ENCODE measurements around the gene DNM2.
"Not testable (repeated sequence)": the region's sequence is repeated elsewhere in the genome, so short reads cannot be mapped to it uniquely, and the experiment has no call there.

Gene DNM2

DNA sequence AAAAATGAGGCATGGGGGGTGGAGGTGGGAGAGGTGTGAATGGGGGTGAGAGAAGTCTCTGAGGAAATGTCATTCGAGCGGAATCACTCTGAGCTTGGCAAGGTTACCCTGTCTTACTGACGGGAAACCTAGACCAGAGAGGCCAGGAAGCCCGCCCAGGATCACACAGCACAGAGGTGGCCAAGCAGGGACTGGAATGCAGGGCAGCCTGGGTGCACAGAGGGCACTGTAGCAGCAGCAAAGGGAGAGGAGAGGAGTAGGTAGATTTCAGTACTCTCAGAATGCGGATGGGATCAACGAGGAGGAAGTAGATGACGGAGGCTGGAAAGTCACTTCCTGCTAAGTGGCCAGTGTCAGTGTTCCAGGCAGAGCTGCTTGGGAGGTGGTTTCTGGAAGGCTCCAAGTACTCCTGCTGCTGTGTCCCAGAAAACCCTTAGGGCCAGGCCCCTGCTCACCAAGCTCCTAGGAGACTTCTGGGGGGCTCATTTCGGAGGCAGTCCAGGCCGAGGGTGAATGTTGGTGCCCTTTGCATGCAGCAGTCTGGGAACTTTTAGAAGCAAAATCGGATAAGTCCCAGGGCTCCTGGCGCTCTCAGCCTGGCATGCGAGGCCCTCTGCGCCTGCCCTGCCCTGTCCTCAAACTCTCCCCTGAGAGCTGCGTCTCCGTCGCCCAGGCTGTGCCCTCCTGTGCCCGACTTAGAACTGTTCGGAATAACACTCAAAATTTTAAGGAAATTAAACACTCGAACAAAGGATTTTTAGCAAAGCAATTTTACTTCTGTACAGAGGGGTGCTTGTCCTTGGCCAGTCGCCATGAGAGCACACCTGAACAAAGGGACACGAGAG is 33.5 kb downstream of the DNM2 start:
- in situ Hi-C loops (cut with MboI; ENCODE audit: low sequenced_read_pairs) = no loop called here

DNA sequence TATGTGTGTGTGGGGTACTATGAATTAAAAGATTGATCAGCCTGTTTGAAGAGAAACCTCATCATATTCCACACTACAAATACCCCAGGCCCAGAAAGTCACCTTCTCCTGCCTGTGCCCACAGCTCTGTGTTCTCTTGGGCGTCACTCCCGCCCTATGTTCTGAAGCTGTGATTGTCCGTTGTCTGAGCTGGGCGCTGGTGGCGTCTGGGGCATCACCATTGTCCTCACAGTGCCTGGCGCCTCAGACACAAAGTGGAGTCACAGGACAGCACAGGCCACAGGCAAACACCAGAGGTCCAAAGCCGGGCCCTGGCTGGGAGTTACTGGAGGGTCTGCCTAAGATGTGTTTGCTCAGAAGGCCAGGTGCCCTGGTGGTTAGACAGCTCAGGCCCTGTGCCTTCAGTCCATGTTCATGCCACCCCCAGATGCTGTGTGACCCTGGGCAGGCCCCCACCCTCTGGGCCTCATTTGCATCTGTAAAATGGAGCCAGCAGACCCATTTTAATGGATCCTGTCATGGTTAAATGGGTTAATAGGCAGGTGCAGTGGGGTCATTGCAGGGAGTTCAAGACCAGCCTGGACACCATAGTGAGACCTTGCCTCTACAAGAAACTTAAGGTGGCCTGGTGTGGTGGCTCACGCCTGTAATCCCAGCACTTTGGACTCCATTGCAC is 34.5 kb downstream of the DNM2 start:
- in situ Hi-C loops (cut with MboI; ENCODE audit: low sequenced_read_pairs) = no loop called here

DNA sequence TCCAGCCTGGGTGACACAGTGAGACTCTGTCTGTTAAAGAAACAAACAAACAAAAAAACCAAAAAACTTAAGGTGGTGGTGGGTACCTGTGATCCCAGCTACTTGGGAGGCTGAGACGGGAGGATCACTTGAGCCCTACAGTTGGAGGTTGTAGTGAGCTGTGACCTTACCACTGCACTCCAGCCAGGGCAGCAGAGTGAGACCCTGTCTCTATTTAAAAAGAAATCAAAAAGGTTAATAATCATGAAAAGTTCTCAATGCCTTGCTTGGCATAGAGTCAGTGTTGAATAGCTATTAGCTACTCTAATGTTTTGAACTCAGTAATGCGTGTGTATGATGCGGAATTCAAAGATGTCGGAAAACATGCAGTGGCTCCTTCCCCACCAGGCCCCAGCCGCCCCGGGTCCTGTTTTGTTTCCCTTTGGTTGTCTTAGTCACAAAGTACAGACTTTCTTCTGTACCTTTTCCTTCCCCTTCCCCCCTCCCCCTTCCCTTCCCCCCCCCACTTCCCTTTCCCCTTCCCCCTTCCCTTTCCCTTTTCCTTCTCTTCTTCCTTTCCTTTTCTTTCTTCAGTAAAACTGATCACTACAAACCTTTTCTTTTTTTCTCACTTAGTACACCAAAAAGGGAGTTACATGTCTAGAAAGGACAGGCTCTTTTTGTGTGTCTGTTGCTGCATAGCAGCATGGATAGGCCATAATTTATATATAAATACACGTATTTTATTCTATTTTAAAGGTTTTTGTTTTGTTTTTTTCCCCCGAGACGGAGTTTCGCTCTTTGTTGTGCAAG is 35.2 kb downstream of the DNM2 start:
- in situ Hi-C loops (cut with MboI; ENCODE audit: low sequenced_read_pairs) = no loop called here

DNA sequence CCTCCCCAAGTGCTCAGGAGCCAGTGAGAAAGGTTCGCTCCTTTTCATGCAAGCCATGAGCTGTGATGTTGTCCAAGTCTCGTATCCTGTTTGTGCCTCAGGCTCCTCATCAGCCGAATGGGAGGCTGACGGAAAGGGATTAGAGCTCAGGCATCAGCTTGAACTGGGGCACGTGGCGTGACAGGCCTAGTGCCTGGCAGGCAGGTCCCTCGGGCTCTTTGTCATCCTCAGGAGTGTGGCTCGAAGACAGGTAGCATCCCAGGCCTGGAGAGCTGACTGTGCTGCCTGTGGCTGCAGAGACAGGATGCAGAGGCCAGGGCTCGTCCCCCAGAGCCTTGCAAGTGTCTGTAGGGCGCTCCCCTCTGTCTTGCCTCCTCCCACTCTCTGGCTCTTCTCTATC is 38.5 kb downstream of the DNM2 start:
- in situ Hi-C loops (cut with MboI; ENCODE audit: low sequenced_read_pairs) = no loop called here

DNA sequence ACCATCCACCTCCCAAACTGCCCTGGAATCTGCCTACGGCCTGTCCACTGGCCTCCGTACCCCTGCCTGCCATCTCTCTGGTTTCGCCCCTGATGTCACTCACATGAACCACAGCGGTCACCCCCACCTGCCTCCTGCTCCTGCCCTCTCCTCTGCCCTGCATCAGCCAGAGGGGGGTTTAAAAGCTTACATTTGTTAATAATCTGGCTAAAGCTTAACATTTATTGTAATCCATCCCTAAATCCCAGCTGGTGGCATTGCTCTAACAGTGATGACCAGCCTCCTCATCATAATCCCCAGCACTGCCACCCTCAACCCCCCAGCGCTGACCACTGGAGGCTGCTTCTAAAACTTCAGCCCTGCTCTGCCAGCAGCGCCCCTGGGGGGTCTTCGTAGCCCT is 38.9 kb downstream of the DNM2 start:
- in situ Hi-C loops (cut with MboI; ENCODE audit: low sequenced_read_pairs) = no loop called here

DNA sequence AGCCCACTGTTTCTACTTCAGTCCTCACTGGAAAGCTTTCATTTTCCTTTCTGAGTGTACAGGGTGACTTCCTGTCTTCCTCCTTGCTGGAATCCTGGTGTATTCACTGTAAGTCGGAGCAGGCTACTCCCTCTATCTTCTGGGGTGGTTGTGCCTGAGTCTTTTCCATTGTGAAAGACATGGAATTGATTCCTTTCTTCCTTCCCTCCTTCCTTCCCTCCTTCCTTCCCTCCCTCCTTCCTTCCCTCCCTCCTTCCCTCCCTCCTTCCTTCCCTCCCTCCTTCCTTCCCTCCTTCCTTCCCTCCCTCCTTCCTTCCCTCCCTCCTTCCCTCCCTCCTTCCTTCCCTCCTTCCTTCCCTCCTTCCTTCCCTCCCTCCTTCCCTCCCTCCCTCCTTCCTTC is 40.2 kb downstream of the DNM2 start:
- in situ Hi-C loops (cut with MboI; ENCODE audit: low sequenced_read_pairs) = not testable (repeated sequence)

DNA sequence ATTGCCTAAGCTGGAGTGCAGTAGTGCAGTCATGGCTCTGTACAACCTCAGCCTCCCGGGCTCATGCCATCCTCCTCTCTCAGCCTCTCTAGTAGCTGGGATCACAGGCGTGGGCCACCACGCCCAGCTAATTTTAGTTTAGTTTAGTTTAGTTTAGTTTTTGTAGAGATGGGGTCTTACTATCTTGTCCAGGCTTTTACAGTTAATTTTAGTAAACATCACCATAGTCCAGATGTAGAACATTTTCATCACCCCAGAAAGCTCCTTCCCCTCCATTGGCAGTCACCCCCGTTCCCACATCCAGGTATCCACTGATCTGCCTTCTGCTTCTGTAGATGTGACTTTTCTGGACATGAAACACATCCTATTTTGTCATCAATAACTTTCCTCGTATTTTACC is 41.1 kb downstream of the DNM2 start:
- in situ Hi-C loops (cut with MboI; ENCODE audit: low sequenced_read_pairs) = no loop called here

DNA sequence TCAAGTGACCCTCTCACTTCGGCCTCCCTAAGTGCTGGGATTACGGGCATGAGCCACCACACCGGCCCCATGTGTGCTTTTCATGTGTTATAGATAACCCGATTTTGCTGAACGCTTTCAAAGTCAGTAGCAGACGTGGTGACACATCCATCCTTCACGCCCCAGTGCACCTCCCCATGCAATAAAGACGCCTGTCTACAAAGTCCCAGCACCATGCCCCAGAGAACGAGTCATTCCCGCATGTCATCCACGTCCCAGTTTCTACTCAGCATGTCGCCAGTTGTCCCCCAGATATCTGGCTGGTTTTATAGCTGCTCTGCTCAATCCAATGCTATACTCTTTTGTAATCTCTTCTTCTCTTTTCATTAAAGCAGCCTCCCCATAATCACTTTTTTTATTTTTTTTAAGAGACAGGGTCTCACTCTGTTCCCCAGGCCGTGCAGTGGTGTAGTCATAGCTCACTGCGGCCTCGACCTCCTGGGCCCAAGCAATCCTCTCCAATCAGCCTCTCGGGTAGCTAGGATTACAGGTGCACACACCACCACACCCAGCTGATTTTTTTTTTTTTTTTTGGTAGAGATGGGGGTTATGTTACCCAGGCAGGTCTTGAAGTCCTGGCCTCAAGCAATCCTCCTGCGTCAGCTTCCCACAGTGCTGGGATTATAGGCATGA is 42.5 kb downstream of the DNM2 start:
- in situ Hi-C loops (cut with MboI; ENCODE audit: low sequenced_read_pairs) = no loop called here

DNA sequence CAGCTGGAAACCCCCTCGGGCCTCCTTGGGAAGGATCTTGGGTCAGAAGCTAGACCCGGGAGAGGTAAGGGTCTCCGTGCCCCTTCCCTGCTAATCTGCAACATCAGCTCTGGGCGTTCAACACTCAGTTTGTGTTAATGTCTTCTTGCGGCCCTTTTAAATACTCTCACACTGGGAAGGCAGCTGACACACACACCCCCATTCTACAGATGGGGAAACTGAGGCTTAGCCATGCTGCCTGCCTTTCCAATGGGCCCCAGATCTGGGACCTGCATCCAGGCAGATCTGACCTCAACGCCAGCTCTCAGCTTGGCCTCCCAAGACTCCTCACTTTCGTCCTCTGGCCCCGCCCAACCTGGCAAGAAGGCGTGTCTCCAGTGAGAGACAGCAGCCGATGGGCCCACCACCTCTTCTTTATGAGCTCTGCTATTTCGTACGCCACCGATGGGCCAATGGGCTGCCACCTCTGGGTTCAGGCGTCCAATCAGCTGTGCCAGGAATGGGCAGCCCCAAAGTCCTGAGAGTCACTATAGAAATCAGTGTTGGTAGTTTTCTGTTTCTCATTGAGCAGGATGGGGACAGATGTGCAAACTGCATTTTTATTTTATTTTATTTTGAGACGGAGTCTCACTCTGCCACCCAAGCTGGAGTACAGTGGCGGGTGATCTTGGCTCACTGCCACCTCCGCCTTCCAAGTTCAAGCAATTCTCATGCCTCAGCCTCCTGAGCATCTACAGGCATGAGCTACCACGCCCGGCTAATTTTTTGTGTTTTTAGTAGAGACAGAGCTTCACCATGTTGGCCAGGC is 43.8 kb downstream of the DNM2 start:
- in situ Hi-C loops (cut with MboI; ENCODE audit: low sequenced_read_pairs) = no loop called here

DNA sequence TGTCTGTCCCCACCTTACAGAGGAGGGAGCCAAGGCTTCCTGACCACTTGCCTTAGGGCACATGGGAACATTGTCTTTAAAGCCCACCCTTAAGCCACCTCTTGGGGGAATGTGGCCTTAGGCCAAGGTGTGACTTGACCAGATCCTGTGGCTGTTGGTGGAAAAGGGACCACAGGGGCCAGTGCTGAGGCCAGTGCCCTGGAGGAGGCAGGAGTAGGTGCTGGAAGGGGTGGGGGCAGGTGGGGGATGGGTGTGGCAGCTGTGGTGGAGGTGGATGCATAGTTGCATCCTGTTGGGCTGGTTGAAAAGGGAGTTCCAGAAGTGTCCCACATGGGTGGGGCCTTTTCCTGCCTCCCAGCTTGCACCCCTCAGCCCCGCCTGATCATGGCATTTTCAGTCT is 44.8 kb downstream of the DNM2 start:
- in situ Hi-C loops (cut with MboI; ENCODE audit: low sequenced_read_pairs) = no loop called here

DNA sequence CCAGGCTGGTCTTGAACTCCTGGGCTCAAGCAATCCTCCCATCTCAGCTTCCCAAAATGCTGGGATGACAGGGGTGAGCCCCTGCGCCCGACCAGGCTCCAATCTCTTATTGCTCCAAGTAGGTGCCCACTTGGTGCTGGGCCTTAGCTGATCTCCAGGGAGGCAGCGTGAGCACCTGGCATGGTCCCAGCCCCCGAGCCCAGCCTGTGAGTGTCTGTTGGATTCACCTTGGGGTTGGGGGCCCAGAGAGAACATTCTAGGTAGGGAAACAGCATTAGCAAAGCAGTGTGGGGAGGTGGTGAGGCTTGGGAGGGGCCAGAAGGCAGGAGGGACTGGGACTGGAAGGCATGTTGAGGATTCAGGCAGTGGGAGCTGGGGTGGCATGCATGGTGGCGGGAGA is 45.5 kb downstream of the DNM2 start:
- in situ Hi-C loops (cut with MboI; ENCODE audit: low sequenced_read_pairs) = no loop called here

DNA sequence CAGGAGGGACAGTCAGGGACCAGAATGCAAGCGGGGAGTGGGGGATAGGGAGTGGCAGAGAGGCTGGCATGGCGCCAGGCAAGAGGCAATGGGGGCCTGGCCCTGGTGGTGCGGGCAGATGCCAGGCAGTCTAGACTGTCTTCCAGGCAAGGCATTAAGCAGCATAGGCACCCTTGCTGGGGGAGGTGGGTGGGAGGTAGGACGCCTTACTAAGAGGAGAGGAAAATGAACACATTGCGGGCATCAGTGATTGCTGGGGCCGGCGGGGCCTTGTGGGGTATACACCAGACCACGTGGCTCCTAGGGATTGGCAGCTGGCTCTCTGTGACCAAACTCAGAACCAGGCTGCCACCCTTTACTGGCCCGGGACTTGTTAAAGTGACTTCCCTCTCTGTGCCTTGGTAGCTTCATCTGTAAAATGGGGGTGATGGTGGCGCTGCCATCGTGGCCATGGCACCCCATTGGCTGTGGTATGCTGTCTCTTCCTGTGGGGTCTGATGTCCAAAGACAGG is 46.0 kb downstream of the DNM2 start:
- in situ Hi-C loops (cut with MboI; ENCODE audit: low sequenced_read_pairs) = no loop called here

DNA sequence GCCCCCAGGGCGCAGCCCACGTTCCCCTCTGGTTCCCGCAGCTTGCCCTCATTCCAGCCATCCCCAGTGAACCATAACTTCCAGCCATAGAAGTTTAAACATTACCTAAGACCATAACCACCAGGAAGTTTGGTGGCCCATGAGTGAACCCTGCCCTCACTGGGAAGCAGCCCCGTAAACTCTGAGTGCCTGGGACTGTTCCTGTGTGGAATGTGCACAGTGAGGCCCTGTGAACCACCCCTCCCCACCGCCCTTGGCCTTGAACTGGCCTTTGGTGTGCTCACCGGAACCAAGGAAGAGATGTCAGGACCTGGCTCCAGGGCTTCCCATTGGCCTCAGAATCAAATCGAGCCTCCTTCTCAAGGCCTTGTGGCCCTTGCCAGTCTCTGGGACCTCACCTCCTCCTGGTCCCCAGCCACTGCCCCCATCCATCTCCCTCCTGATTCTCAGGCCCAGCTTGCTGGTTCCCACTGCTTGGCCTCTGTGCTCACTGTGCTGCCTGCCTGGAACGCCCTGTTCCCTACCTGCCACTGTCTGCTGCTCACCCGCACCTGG is 46.5 kb downstream of the DNM2 start:
- in situ Hi-C loops (cut with MboI; ENCODE audit: low sequenced_read_pairs) = no loop called here

DNA sequence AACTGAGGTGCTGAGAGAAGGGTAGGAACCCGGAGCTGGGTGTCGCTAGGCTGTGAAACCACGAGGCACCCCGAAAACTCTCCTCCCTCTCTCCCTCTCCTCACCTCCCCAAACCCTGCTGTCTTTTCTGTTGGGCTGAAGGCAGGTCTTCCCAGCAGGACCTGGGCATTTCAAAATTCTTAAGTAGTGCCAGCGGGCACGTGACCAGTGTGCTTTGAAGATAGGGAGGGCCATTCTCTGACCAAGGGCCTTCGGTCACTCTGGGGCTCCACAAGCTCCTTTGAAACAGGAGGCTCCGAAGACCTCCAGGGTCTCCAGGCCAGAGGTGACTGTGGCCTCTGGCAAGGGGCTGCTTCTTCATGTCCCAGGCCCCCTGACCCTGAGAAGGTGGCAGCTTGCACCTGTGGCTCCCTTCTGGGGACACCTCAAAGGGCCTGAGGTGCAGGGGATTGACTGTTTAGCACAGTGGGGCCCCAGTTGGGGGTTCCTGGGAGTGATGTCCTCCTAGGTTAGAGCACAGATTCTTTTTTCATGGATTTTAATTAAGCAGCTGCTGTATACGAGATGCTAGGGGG is 48.3 kb downstream of the DNM2 start:
- in situ Hi-C loops (cut with MboI; ENCODE audit: low sequenced_read_pairs) = no loop called here

DNA sequence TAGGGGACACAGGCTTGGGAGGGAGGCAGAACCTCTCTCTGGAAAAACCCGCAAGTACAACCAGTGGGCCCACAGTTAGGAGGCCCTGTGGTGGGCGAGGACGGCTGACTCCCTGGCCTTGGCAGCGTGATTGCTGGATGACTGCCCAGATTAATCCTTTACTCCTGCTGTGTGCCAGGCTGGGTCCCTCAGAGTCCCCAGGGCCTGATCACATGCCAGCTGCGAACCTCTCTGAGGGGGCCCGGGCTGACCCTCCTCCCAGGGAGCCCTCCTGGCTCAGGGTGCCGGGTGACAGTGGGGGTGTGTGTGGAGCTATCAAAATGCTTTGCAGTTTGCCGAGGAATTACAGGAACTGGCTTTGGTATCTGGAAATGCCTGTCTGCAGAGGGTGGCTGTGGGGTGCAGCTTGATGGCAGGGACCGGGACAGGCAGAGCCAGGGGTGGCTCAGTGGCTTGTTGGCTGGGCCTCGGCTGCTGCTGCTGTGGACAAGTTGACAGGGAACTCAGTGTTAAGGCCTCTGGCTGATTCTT is 48.9 kb downstream of the DNM2 start:
- in situ Hi-C loops (cut with MboI; ENCODE audit: low sequenced_read_pairs) = no loop called here

DNA sequence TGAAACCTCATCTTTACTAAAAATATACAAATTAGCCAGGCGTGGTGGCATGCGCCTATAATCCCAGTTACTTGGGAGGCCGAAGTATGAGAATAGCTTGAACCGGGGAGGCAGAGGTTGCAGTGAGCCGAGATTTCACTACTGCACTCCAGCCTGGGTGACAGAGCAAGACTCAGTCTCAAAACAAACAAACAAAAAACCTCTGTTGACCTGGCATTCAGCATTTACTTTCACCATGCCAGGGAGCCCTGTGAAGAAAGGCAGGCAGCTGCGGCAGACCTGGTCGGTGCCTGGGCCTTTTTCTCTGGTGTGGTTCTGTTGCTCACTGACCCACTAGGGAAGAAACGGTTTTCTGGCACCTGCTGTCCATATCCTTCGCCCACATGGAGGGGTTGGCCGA is 49.8 kb downstream of the DNM2 start:
- in situ Hi-C loops (cut with MboI; ENCODE audit: low sequenced_read_pairs) = no loop called here

DNA sequence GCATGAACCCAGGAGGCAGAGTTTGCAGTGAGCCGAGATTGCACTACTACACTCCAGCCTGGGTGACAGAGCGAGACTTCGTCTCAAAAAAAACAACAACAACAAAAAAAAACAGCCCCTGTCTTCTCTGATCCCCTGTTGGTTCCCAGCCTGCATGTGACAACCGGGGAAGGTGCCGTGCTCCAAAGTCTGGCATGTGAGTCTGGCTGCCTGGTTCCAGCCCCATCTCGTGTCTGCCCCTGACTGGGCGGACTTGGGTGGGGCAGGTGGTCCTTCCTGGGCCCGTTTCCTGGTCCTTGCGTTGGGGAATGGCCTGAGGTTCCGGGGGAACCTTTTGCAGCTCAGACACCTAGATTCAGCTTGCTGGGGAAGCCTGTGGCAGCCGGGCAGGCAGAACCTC is 50.5 kb downstream of the DNM2 start:
- in situ Hi-C loops (cut with MboI; ENCODE audit: low sequenced_read_pairs) = no loop called here

DNA sequence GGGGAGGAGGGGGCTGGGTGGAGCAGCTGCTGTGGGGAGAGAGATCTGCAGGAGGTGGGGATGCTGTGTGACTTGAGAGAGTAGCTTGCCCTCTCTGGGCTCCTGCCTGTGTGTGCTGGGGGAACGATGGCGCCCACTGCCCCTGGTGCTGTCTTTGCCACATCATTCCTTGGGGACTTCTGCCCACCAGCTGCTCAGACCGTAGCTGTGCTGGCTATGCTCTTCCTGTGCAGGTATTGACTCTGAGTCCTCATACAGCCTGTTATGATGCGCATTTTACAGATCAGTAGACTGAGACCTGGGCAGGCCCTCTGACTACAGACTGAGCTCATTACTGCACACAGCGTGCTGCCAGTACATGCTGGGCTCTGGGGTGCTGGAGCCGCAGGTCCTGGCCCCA is 51.1 kb downstream of the DNM2 start:
- in situ Hi-C loops (cut with MboI; ENCODE audit: low sequenced_read_pairs) = no loop called here

Measured in HL-60/S4 treated with phorbol 12-myristate 13-acetate at 8.2 ng/mL for 4 days and 3 days (cell line).